ENCODE data around the gene TPCN1. TPM values are rescaled to one million over a fixed set of nuclear protein-coding genes. Genes with fewer than 3 reads are reported as not detected.
"Not testable (repeated sequence)": the region's sequence is repeated elsewhere in the genome, so short reads cannot be mapped to it uniquely, and the experiment has no call there.

TPCN1 gene
- total and polyA plus RNA-seq, 3 experiments from 2014 or later, result 10.1 to 24.1 (median 21.3) TPM

- no peaks in the 10 kb centered on the region for H3K9me3 Mint-ChIP-seq
- Histone ChIP-seq H3K27ac (ENCODE audit: low read depth, low read length) (no peak overlapping the region), H3K4me1 (ENCODE audit: insufficient read depth, low read length) (peaks cover 26% of the 10 kb centered on the region), H3K4me3 (ENCODE audit: low read length) (no peak overlapping the region), H3K27me3 (ENCODE audit: insufficient read depth, low read length, poor library complexity, severe bottlenecking) (no peaks in the 10 kb centered on the region), H3K9me3 (ENCODE audit: low read length) (no peaks in the 10 kb centered on the region), H3K36me3 (ENCODE audit: insufficient read depth, low read length) (no peaks in the 10 kb centered on the region)
- no peak for DNase-seq
- peak overlapping the region in 2 of 8 donors; percentile 27 to 83 for H3K27ac Mint-ChIP-seq
- H3K4me3 Mint-ChIP-seq, result no peak overlapping the region
- no peaks in the 10 kb centered on the region for H3K27me3 Mint-ChIP-seq
- H3K36me3 Mint-ChIP-seq, result no peaks in the 10 kb centered on the region
- ChIA-PET POLR2A (no interaction called here), CTCF (interaction anchor here (1.7 kb wide), 1 partner anchor 13 kb away, joined by 3 read pairs; no protein-coding TSS in a partner anchor)
- peaks cover 22 to 32% (median 25%) of the 10 kb centered on the region in 3 donors for H3K4me1 Mint-ChIP-seq
These were observed 16.5 kb upstream of the TPCN1 start for GRCh38 chr12:113204804-113205203.

- H3K9me3 Mint-ChIP-seq; H3K36me3 Mint-ChIP-seq; H3K4me3 ChIP-seq (ENCODE audit: low read length); DNase-seq; H3K27me3 Mint-ChIP-seq; H3K27ac ChIP-seq (ENCODE audit: low read depth, low read length); H3K27me3 ChIP-seq (ENCODE audit: insufficient read depth, low read length, poor library complexity, severe bottlenecking); H3K36me3 ChIP-seq (ENCODE audit: insufficient read depth, low read length); H3K9me3 ChIP-seq (ENCODE audit: low read length); POLR2A ChIA-PET; CTCF ChIA-PET: not testable (repeated sequence)
- Mint-ChIP-seq H3K4me3 (peak overlapping the region in 1 of 7 donors; percentile 4), H3K27ac (peak overlapping the region in 7 of 8 donors; percentile 40 to 96 (median 82)), H3K4me1 (peaks cover 33 to 51% (median 42%) of the 10 kb centered on the region in 3 donors)
- peaks cover 45% of the 10 kb centered on the region for H3K4me1 ChIP-seq (ENCODE audit: insufficient read depth, low read length)
These were observed 14.5 kb upstream of the TPCN1 start for GRCh38 chr12:113206802-113207201.

DNA sequence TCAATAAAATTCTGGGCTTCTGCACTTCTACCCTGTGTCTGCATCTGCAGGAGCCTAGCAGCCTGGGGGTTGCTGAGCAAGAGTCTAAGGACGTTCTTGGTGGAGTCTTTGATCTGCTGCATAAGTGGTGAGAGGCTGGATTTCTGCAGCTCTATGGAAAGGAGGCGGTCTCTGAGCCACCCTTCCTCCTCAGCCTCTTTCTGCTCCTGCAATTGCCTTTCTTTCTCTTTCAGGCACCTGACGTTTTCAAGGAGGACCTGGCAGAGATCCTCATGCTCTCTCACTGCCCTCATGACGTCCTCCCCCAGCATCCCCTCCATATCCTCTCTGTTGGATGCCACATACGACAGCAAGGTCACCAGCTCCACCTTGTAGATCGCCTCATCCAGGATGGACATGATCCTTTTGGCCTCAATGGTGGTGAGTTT is 13.6 kb upstream of the TPCN1 start:
- no peaks in the 10 kb centered on the region for H3K27me3 ChIP-seq (ENCODE audit: insufficient read depth, low read length, poor library complexity, severe bottlenecking)
- H3K27me3 Mint-ChIP-seq, result no peaks in the 10 kb centered on the region
- H3K4me3 ChIP-seq (ENCODE audit: low read length), result peak overlapping the region; percentile 20
- CTCF ChIA-PET, result interaction anchor here (0.9 to 4.2 kb wide), 4 partner anchors 10 to 34 kb away, joined by 4 to 22 read pairs (median 6); partner anchors contain the start of gene TPCN1
- peaks cover 33 to 51% (median 42%) of the 10 kb centered on the region in 3 donors for H3K4me1 Mint-ChIP-seq
- no peaks in the 10 kb centered on the region for H3K9me3 Mint-ChIP-seq
- peak overlapping the region; percentile 82 to 97 (median 94) for H3K27ac Mint-ChIP-seq
- H3K36me3 Mint-ChIP-seq, result no peaks in the 10 kb centered on the region
- peak overlapping the region; percentile 44 for H3K27ac ChIP-seq (ENCODE audit: low read depth, low read length)
- POLR2A ChIA-PET, result interaction anchor here (1.0 to 2.4 kb wide), 3 partner anchors 14 to 54 kb away, joined by 3 to 11 read pairs (median 3); partner anchors contain the start of gene TPCN1
- no peaks in the 10 kb centered on the region for H3K36me3 ChIP-seq (ENCODE audit: insufficient read depth, low read length)
- no peaks in the 10 kb centered on the region for H3K9me3 ChIP-seq (ENCODE audit: low read length)
- DNase-seq, result peak in 2 of 5 donors; percentile 33 to 34
- peaks cover 45% of the 10 kb centered on the region for H3K4me1 ChIP-seq (ENCODE audit: insufficient read depth, low read length)
- peak overlapping the region in 5 of 7 donors; percentile 12 to 87 (median 79) for H3K4me3 Mint-ChIP-seq

DNA sequence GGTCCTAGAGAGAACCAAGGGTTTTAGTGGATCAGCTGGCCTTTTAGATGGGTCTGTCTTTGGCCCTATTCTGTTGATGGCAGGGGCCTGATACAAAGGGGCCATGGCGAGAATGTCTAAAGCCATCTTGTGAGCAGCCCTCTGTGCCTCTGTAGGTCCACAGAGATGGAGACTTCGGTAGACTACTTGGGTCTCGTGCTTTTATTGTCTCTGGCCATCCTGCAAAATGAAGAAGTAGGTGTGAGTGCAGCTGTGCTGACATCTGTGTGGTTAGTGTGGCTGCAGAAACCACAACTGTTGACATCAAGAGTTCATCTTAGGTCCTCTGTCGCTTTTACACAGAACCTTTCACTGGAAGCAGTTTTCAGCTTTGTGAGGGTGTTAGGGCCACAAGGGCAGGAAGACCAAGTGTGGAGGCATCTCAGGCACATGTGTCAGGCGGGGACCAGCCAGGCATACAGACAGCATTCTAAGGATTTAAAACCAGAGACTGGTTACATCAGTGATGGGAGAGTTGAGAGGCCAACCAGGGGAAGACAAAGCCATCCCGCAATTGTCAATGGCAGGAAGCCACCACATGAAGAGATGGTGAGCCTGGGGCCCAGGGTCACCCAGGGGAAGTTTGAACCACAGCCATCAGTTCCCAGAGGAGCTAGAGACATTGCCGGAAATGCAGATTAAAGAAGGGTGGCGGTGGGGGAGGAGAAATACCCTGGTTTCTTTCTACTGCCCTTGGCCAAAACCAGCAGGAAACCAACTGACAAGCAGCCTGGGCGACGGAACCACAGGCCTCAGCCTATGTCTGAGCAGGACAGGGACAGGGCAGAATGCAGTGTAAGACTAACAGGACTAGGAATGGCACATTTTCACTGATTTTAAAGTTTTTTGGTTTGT is 13.0 kb upstream of the TPCN1 start:
- H3K4me3 Mint-ChIP-seq, result peak overlapping the region; percentile 7 to 89 (median 79)
- POLR2A ChIA-PET, result interaction anchor here (1.0 to 2.4 kb wide), 3 partner anchors 13 to 53 kb away, joined by 3 to 11 read pairs (median 3); partner anchors contain the start of gene TPCN1
- CTCF ChIA-PET, result interaction anchor here (0.9 to 4.2 kb wide), 4 partner anchors 11 to 34 kb away, joined by 4 to 22 read pairs (median 6); partner anchors contain the start of gene TPCN1
- H3K4me1 Mint-ChIP-seq, result peaks cover 33 to 51% (median 42%) of the 10 kb centered on the region in 3 donors
- no peaks in the 10 kb centered on the region for H3K27me3 Mint-ChIP-seq
- peak overlapping the region; percentile 82 to 97 (median 94) for H3K27ac Mint-ChIP-seq
- Histone ChIP-seq H3K27me3 (ENCODE audit: insufficient read depth, low read length, poor library complexity, severe bottlenecking) (no peaks in the 10 kb centered on the region), H3K9me3 (ENCODE audit: low read length) (no peaks in the 10 kb centered on the region), H3K27ac (ENCODE audit: low read depth, low read length) (peak overlapping the region; percentile 44), H3K4me1 (ENCODE audit: insufficient read depth, low read length) (peaks cover 45% of the 10 kb centered on the region), H3K36me3 (ENCODE audit: insufficient read depth, low read length) (no peaks in the 10 kb centered on the region), H3K4me3 (ENCODE audit: low read length) (peak overlapping the region; percentile 20)
- no peaks in the 10 kb centered on the region for H3K9me3 Mint-ChIP-seq
- H3K36me3 Mint-ChIP-seq, result no peaks in the 10 kb centered on the region
- peak; percentile 44 to 82 (median 69) for DNase-seq

GRCh38 chr12:113211160-113211559 is 10.1 kb upstream of the TPCN1 start:
- Histone ChIP-seq H3K4me1 (ENCODE audit: insufficient read depth, low read length) (peaks cover 45% of the 10 kb centered on the region), H3K27ac (ENCODE audit: low read depth, low read length) (no peak overlapping the region), H3K27me3 (ENCODE audit: insufficient read depth, low read length, poor library complexity, severe bottlenecking) (no peaks in the 10 kb centered on the region), H3K4me3 (ENCODE audit: low read length) (no peak overlapping the region), H3K36me3 (ENCODE audit: insufficient read depth, low read length) (no peaks in the 10 kb centered on the region), H3K9me3 (ENCODE audit: low read length) (no peaks in the 10 kb centered on the region)
- no peak for DNase-seq
- Mint-ChIP-seq H3K4me3 (no peak overlapping the region), H3K9me3 (no peaks in the 10 kb centered on the region), H3K27me3 (no peaks in the 10 kb centered on the region), H3K36me3 (no peaks in the 10 kb centered on the region), H3K4me1 (peaks cover 32 to 54% (median 49%) of the 10 kb centered on the region in 3 donors), H3K27ac (peak overlapping the region in 2 of 8 donors; percentile 71 to 72)
- ChIA-PET POLR2A (interaction anchor here (1.1 kb wide), 1 partner anchor 10 kb away, joined by 3 read pairs; the partner anchor contains the start of gene TPCN1), CTCF (interaction anchor here (1.6 to 4.2 kb wide), 2 partner anchors 8 to 11 kb away, joined by 3 to 22 read pairs; partner anchors contain the start of gene TPCN1)

DNA sequence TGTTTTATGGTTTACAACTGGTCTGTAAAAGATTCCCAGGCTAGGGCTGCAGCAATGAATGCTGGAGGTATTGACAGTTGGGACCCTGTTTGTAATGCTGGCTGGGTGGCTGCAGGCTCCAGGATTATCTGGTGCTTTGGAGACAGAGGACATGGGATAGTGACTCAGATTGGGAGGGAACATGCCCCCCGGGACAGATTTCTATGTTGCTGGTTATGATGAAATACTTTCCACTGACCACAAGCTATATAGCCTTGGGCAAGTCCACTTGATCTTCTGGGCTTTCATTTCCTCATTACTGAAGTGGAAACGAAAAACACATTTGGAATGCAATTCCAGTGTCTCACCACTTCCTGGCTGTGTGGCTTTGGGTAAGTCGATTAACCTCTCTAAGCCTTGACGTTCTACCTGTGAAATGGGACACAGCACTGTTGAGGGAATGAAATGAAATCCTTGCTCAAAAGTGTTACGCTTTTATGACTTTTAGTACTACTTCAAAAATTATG is 6.3 kb upstream of the TPCN1 start:
- Mint-ChIP-seq H3K27me3 (no peaks in the 10 kb centered on the region), H3K4me3 (no peak overlapping the region), H3K36me3 (no peaks in the 10 kb centered on the region), H3K4me1 (peaks cover 10 to 28% (median 22%) of the 10 kb centered on the region in 3 donors), H3K9me3 (no peaks in the 10 kb centered on the region), H3K27ac (peak overlapping the region in 1 of 8 donors; percentile 58)
- no peak overlapping the region for H3K27ac ChIP-seq (ENCODE audit: low read depth, low read length)
- POLR2A ChIA-PET, result no interaction called here
- CTCF ChIA-PET, result no interaction called here
- no peaks in the 10 kb centered on the region for H3K27me3 ChIP-seq (ENCODE audit: insufficient read depth, low read length, poor library complexity, severe bottlenecking)
- H3K4me1 ChIP-seq (ENCODE audit: insufficient read depth, low read length), result peaks cover 28% of the 10 kb centered on the region
- no peak overlapping the region for H3K4me3 ChIP-seq (ENCODE audit: low read length)
- H3K9me3 ChIP-seq (ENCODE audit: low read length), result no peaks in the 10 kb centered on the region
- DNase-seq, result no peak
- H3K36me3 ChIP-seq (ENCODE audit: insufficient read depth, low read length), result no peaks in the 10 kb centered on the region

- no peaks in the 10 kb centered on the region for H3K36me3 Mint-ChIP-seq
- Histone ChIP-seq H3K9me3 (ENCODE audit: low read length) (no peaks in the 10 kb centered on the region), H3K4me3 (ENCODE audit: low read length) (no peak overlapping the region), H3K36me3 (ENCODE audit: insufficient read depth, low read length) (no peaks in the 10 kb centered on the region), H3K27ac (ENCODE audit: low read depth, low read length) (no peak overlapping the region), H3K27me3 (ENCODE audit: insufficient read depth, low read length, poor library complexity, severe bottlenecking) (no peaks in the 10 kb centered on the region), H3K4me1 (ENCODE audit: insufficient read depth, low read length) (peaks cover 22% of the 10 kb centered on the region)
- peak overlapping the region in 1 of 7 donors; percentile 7 for H3K4me3 Mint-ChIP-seq
- H3K9me3 Mint-ChIP-seq, result no peaks in the 10 kb centered on the region
- no peak overlapping the region for H3K27ac Mint-ChIP-seq
- H3K27me3 Mint-ChIP-seq, result no peaks in the 10 kb centered on the region
- H3K4me1 Mint-ChIP-seq, result peaks cover 9 to 24% (median 18%) of the 10 kb centered on the region in 3 donors
- POLR2A ChIA-PET, result no interaction called here
- CTCF ChIA-PET, result no interaction called here
- no peak for DNase-seq
These were observed 5.2 kb upstream of the TPCN1 start for GRCh38 chr12:113216027-113216426.

Data from CD8-positive, alpha-beta memory T cell (primary cell).